Measurements from ENCODE around the gene EFCAB7. TPM values are rescaled to one million over a fixed set of nuclear protein-coding genes. Genes with fewer than 3 reads are reported as not detected.

Gene EFCAB7
- total and polyA plus RNA-seq, 12 donors = 2.5 to 16.7 (median 6.3) TPM

GRCh38 chr1:63533931-63534330 lies 10.6 kb downstream of the EFCAB7 start:
- TF ChIP-seq, protein P1, sequence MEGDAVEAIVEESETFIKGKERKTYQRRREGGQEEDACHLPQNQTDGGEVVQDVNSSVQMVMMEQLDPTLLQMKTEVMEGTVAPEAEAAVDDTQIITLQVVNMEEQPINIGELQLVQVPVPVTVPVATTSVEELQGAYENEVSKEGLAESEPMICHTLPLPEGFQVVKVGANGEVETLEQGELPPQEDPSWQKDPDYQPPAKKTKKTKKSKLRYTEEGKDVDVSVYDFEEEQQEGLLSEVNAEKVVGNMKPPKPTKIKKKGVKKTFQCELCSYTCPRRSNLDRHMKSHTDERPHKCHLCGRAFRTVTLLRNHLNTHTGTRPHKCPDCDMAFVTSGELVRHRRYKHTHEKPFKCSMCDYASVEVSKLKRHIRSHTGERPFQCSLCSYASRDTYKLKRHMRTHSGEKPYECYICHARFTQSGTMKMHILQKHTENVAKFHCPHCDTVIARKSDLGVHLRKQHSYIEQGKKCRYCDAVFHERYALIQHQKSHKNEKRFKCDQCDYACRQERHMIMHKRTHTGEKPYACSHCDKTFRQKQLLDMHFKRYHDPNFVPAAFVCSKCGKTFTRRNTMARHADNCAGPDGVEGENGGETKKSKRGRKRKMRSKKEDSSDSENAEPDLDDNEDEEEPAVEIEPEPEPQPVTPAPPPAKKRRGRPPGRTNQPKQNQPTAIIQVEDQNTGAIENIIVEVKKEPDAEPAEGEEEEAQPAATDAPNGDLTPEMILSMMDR (IDR thresholded peaks at IDR 0.05) = no peak
- no peak for TF ChIP-seq POLR2A (IDR thresholded peaks at IDR 0.05)
- intact Hi-C loops (cut with DNase I) = no loop called here

GRCh38 chr1:63534406-63534805 lies 11.1 kb downstream of the EFCAB7 start:
- intact Hi-C loops (cut with DNase I) = no loop called here
- H3K36me3 ChIP-seq (replicated peaks in 1 of 2) = no peaks in the 10 kb centered on the region
- no peaks in the 10 kb centered on the region for H3K27me3 ChIP-seq
- H3K4me3 ChIP-seq = no peak overlapping the region
- H3K27ac ChIP-seq = no peak overlapping the region
- no peak for DNase-seq
- H3K9me3 ChIP-seq (replicated peaks in 1 of 3) = no peaks in the 10 kb centered on the region
- no peaks in the 10 kb centered on the region for H3K4me1 ChIP-seq (replicated peaks in 1 of 2)
- TF ChIP-seq POLR2A (IDR thresholded peaks at IDR 0.05) = no peak
- TF ChIP-seq, protein P1 (IDR thresholded peaks at IDR 0.05) = no peak

More at GRCh38 chr1:63533931-63534330, 10.6 kb downstream of the EFCAB7 start:
- Histone ChIP-seq H3K4me3 (no peak overlapping the region), H3K27me3 (no peaks in the 10 kb centered on the region), H3K27ac (no peak overlapping the region), H3K36me3 (replicated peaks in 1 of 2) (no peaks in the 10 kb centered on the region), H3K9me3 (replicated peaks in 1 of 3) (no peaks in the 10 kb centered on the region), H3K4me1 (replicated peaks in 1 of 2) (no peaks in the 10 kb centered on the region)
- 82 to 96% (median 89%) methylated on average over 1 of the region's 1 CpG for WGBS, 4 donors
- no peak for DNase-seq

- no peaks in the 10 kb centered on the region for H3K9me3 ChIP-seq (replicated peaks in 1 of 3)
- no peaks in the 10 kb centered on the region for H3K27me3 ChIP-seq
- no peak overlapping the region for H3K27ac ChIP-seq
- no peaks in the 10 kb centered on the region for H3K4me1 ChIP-seq (replicated peaks in 1 of 2)
- no peak for DNase-seq
- no peak overlapping the region for H3K4me3 ChIP-seq
- intact Hi-C loops (cut with DNase I) = no loop called here
- no peaks in the 10 kb centered on the region for H3K36me3 ChIP-seq (replicated peaks in 1 of 2)
- 64 to 88% (median 86%) methylated on average over 2 of the region's 2 CpGs for WGBS, 4 donors
- no peak for TF ChIP-seq POLR2A (IDR thresholded peaks at IDR 0.05)
- TF ChIP-seq, protein P1 (IDR thresholded peaks at IDR 0.05) = no peak
Observed at GRCh38 chr1:63537006-63537405, 13.7 kb downstream of the EFCAB7 start.

DNA sequence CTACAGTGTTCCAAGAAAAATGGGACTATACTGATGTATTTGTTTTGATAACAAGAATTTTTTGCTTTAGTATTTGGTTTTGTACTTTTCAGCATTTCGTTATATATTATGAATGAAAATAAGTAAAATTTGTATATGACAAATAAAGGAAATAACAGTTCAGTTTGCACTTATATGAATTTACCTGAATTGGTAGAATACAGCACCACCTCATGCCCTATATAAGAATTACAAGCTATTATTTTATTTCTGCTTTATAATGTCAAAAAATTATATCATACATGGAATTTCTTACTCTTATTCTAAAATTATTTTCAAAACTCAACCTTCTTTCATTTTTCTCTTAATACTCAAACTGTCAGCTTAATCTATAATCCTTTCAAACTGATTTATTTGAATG lies 14.6 kb downstream of the EFCAB7 start:
- 45 to 68% (median 54%) methylated on average over 1 of the region's 1 CpG for WGBS, 4 donors
- DNase-seq = no peak
- intact Hi-C loops (cut with DNase I) = no loop called here
- no peak for TF ChIP-seq POLR2A (IDR thresholded peaks at IDR 0.05)
- TF ChIP-seq, protein P1 (IDR thresholded peaks at IDR 0.05) = peak in 5 of 6 experiments; percentile 16 to 53 (median 45)
- Histone ChIP-seq H3K4me3 (no peak overlapping the region), H3K36me3 (replicated peaks in 1 of 2) (no peaks in the 10 kb centered on the region), H3K27ac (no peak overlapping the region), H3K4me1 (replicated peaks in 1 of 2) (no peaks in the 10 kb centered on the region), H3K9me3 (replicated peaks in 1 of 3) (no peaks in the 10 kb centered on the region), H3K27me3 (no peaks in the 10 kb centered on the region)
